Hindlimb muscle (tissue), 1 donor: ENCODE results near the gene DLX4. TPM values are rescaled to one million over a fixed set of nuclear protein-coding genes. Genes with fewer than 3 reads are reported as not detected.

Source experiments
- DNase-seq: peaks from one replicate; pipeline ENCODE4 v3.0.0-alpha.2; 2013
- polyA plus RNA-seq: library from polyadenylated mRNA; unstranded; fragments of 120-200 nt; gene quantifications from one replicate; pipeline ENCODE4 v1.2.1, GENCODE V29; 2013; ENCODE audit not compliant: insufficient read length

The DLX4 gene
- polyA plus RNA-seq, 1 donor: 0.41 TPM

DNA sequence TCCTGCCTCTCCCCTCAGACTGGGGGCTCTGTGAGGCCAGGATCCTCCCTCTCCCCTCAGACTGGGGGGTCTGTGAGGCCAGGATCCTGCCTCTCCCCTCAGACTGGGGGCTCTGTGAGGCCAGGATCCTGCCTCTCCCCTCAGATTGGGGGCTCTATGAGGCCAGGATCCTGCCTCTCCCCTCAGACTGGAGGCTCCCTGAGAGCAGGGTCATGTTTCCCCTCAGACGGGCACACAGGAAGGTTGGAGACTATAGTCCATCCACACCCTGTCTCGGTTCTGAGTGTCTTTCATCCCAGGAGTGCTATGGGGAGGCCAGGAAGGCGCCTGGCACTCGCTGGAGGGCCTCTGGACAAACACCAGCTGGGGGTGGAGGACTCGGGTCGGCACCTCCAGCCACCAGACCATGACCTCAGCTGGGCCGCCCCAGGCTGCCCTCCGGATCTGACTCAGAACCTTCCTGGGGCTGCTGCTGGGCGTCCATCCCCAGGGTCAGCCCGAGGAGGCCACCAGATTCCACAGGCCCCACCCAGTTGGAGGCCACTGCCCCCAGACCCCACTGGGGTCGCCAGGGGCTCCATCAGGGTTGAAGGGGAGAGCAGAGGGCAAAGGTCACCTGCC is 21.9 kb upstream of the DLX4 start:
- DNase-seq: no peak

DNA sequence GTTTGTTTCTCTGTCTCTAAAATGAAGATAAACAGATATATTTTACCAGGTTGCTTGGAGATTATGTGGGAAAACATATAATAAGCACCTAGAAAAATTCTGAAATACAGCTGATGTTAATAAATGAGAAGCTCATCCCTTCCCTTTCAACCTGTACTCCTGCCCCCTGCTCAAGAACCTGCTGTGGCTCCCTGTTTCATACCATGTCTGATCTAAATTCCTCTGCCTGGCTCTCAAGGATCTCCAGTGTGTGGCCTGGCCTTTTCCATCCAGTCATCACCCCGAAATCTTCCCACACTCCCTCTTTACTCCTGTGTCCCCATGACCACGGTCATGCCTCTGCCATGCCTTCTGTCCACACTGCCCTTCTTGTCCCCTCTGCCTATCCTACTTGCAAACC is 19.4 kb upstream of the DLX4 start:
- no peak for DNase-seq

DNA sequence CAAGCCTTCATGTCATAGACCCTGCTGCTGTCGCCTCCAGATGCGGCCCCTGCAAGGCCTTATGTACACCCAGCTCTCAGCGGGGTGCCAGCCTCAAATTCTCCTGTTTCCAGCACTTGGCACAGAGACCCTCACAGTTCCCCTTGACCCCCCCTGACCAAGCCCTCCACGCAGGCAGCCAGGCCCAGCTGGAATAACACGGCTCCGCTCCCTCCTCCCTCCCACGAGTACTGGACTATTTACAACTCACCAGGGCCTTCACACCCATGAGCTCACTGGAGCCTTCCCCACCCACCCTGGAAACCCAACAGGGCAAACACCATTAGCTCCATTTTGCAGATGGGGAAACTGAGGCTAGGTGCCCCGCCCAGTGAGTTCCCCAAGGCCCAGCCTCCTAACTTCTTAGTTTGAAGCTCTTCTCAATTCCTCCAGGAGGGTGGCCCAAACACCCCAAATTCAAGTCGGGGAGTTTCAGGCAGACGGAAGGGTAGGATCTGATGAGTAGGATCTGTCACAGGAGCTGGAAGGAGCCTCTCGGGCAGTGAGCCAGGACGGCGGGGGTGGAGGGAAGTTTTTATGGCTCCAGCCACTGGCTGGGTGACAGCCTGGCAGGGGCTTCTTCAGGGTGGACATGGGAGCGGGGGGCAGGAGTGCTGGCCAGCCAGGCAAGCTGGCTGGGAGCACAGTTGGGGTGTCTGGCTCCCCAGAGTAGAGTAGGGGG is 17.5 kb upstream of the DLX4 start:
- DNase-seq: peak; percentile 9

DNA sequence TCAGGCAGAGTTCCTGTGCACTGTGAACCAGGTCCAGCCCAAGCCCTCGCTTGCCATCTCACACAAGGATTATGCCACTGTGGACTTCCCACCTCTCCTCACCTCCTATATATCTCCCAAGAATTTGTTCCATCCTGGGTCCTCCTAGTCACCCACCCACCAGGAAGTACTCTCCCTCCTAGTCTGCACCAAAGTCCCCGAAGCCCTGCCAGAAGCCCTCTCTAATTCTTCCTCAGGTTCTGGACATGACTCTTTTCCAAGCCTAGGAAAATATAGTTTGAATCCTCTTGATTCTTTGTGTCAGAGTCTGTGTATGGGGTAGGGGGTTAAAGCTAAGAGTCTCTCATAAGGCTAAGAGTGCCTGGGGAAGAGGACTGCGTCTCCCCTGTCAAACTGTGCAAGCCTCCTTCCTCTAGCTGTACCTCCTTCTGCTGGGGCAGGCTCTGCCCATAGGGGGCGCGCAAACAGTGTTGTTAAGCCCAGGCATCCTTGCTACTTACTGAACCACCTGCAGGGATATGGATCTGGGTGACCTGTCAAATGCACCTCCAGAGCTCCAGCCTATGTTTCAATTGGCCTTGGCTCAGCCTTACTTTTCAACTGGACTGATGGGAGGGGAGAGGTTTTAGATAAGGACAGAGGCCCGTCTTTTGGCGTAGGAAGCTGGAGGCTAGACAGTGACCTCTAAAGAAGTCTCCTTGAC is 16.6 kb upstream of the DLX4 start:
- DNase-seq: peak; percentile 36

- DNase-seq: no peak
Observed at GRCh38 chr17:49952912-49953497, 16.0 kb upstream of the DLX4 start.

DNA sequence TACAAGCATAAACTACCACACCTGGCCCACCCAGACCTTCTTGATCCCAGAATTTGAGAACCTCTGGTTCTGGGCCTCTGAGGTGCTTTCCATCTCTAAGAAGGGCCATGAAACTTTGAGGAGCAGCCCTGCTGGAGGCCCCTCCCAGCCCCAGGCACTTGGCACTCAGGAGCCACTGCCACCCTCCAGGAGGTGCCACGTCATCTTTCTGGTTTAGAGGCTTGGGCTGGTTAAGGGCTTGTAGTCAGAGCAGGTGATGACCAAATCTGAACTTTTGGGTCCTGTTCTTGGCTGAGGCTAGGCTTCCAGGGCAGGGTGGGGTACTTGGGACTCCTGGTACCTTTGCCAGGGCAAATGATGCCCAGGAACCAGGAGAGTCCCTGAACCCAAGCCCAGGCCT is 13.8 kb upstream of the DLX4 start:
- DNase-seq: no peak

DNA sequence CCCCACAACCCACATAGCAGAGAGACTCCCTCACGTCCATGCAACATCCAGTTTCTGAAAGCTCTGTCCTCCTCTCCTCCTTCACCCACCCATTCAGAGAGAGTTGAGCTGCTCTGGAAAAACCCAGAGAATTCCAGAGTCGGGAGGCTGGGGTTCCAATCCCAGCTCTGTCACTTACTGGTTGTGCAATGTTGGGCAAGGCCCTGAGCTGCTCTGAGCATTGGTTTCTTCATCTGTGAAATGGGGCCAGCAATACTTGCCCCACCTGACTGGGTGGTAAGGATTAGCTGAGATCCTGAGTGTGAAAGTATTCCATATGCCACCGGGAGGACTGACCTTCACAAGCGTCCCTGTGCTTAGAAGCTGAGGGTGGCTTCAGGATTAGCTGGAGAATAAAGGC is 12.2 kb upstream of the DLX4 start:
- DNase-seq: no peak

DNA sequence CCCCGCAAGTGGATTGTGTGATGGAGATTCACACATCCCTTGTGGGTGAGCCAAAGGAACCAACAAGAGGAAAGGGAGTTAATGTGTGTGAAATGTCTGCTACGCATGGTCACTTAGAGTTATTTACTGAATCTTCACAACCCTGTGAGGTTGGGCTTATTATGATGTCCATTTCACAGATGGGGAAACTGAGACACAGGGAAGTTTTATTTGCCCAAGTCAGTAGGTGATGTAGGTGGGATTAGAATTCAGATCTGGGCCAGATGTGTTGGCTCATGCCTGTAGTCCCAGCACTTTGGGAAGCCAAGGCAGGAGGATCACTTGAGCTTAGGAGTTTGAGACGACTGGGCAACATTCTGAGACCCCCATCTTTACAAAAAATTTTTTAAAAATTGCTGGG is 11.6 kb upstream of the DLX4 start:
- DNase-seq: no peak

- DNase-seq: no peak
Observed at GRCh38 chr17:49958723-49959122, 10.3 kb upstream of the DLX4 start.

GRCh38 chr17:49959183-49959935 is 9.6 kb upstream of the DLX4 start:
- DNase-seq: no peak

DNA sequence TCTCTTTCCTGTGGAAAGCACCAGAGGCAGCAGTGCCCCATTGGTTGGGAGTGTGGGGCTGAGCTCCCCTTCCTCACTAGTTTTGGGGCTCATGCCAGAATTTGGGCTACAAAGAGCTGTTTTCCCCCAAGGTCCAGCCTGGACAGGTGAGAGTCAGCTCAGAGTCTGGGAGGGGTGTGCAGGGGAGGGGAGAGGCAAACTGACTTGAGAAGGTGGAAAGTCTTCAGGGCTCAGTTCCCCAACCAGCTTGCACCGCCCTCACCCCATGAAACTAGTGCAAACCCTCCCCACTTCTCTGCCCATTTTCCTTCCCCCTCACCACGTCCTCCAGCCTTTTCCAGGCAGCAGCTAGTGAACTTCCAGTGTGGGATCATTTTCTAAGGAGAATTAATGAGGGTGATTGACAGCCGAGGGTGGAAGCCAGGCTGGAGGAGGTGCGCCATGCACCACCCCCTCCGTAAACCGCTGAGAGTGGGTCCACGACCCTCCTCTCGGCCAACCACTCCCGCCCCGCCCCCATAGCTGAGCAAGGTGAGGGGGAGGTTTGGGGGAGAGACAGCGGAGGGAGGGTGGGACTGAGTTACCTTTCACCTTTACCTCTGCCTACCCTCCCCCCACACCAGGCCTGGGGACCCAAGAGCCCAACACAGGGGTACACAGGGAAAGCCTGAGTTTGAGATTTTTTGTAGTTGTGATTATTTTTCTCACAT is 6.2 kb upstream of the DLX4 start:
- no peak for DNase-seq

GRCh38 chr17:49963309-49963625 is 5.7 kb upstream of the DLX4 start:
- no peak for DNase-seq

DNA sequence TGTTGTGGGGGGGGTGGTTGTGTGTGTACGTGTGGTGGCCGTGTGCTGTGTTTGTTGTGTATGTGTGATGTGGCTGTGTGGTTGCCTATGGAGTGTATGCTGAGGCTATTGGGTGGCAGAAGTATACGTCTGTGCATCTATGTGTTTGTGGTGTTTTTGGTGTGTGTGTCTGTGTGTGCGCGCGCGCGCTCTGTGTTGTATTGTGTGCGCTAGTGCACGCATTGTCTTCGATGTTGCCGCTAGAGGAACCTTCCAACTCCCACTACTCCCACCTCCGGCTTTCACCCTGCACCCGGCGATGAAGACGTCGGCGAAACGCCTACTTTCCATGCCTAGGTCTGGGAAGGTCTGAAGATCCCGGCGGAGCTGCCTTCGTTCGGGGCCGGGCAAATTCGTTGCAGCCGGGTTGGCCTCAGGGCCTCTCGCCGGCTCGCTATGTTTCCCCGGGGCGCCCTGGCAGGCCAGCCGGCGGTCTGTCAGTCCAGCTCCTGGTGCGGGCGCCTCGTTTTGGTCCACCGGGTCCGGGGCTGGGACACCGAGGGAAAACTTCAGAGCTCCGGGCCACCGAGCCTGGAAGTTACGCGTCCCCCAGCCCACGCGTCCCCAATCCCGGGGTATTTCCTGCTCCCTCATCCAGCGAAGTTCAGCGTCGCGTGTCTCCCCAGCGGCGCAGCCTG is 5.2 kb upstream of the DLX4 start:
- DNase-seq: peak; percentile 15

DNA sequence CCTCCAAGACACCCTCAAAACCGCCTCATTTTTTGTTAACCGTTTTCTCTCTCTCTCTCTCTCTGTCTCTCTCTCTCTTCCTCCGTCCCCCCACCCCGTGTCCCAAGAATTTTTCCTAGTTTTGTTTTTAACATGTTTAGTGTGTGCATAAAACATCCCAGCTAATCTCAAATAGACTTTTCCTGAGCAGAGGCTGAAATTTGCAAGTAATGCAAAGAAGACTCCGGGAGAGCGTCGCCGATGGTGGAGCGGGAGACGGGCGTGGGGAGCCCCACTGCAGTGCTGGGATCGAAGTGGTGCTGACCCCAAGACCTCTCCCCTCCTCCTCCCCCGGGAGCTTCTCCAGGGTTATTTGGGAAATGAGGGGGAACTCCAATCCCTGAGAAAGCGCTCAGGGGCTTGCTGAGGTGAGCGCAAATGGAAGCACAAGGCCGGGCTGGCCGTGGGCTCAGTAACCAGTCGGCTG is 4.7 kb upstream of the DLX4 start:
- DNase-seq: no peak

DNA sequence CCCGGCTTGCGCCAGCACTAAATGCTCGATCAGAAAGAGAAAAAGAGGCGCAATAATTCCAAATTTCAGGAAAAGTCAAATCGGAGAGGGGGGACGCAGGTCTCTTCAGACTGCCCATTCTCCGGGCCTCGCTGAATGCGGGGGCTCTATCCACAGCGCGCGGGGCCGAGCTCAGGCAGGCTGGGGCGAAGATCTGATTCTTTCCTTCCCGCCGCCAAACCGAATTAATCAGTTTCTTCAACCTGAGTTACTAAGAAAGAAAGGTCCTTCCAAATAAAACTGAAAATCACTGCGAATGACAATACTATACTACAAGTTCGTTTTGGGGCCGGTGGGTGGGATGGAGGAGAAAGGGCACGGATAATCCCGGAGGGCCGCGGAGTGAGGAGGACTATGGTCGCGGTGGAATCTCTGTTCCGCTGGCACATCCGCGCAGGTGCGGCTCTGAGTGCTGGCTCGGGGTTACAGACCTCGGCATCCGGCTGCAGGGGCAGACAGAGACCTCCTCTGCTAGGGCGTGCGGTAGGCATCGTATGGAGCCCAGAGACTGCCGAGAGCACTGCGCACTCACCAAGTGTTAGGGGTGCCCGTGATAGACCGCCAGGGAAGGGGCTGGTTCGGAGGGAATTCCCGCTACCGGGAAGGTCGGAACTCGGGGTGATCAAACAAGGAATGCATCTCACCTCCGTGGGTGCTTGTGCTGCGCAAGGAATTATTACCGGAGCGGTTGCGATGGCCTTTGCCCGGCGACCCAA is 4.0 kb upstream of the DLX4 start:
- no peak for DNase-seq

DNA sequence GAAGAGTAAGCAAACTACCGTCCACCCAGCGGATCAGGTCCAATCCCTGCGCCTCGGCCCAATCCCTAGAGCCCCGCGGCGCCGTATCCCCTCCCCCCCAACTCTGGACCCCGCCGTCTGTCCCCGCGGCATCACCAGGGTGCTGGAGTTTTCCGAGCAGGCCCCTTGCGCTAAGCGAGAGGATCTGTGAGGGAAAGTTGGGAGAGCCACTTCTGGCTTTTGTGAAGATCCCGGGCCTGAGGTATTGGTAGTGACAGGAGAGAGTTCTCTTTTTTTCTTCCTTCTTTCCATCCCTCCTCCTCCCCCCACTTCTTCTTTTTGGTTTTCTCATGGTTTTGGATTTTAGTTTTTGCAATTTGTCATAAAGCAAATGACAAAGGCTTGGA is 3.5 kb upstream of the DLX4 start:
- DNase-seq: no peak

- DNase-seq: no peak
Observed at GRCh38 chr17:49966767-49967166, 2.2 kb upstream of the DLX4 start.

- no peak for DNase-seq
Observed at GRCh38 chr17:49967205-49967604, 1.8 kb upstream of the DLX4 start.

- no peak for DNase-seq
Observed at GRCh38 chr17:49967621-49968404, 1.2 kb upstream of the DLX4 start.
